Kidney (tissue), 14 donors: ENCODE data around the gene ARHGEF11. TPM values are rescaled to one million over a fixed set of nuclear protein-coding genes. Genes with fewer than 3 reads are reported as not detected.
A peak's percentile ranks its signal among the peaks of the same experiment; 100 is the strongest.

Experiments used
- DNase-seq, 5 donors: peaks; one replicate each; pipeline ENCODE4 v3.0.0-alpha.2; 2013 to 2020
- FAIRE-seq: peaks from 2 replicates; lab custom pipeline; 2012; peaks lifted over from hg19 to GRCh38; lab: Jason Lieb, UNC
- H3K27ac ChIP-seq, 2 donors: one replicate each; pipeline ENCODE4 v1.7.0; 2013; ENCODE audit warnings: low read depth in 2 of 2, low read length in 2 of 2, inconsistent platforms in 1 of 2
- H3K27me3 ChIP-seq: one replicate; pipeline ENCODE4 v1.7.1; 2013; ENCODE audit warnings: low read length, inconsistent platforms; ENCODE audit not compliant: control insufficient read depth, insufficient read depth
- H3K36me3 ChIP-seq, 3 donors: one replicate each; pipeline versions ENCODE4 v1.7.0 to v1.7.1; 2013; ENCODE audit warnings: low read length in 3 of 3, control low read depth in 1 of 3, inconsistent platforms in 1 of 3; ENCODE audit not compliant: insufficient read depth in 3 of 3, control insufficient read depth in 2 of 3
- H3K4me1 ChIP-seq, 3 donors: one replicate each; pipeline versions ENCODE4 v1.7.0 to v1.7.1; 2013; ENCODE audit warnings: low read length in 3 of 3, inconsistent platforms in 1 of 3, low read depth in 1 of 3; ENCODE audit not compliant: control insufficient read depth in 2 of 3, insufficient read depth in 2 of 3
- H3K4me3 ChIP-seq, 3 donors: one replicate each; pipeline versions ENCODE4 v1.7.0 to v1.8.1; 2013; ENCODE audit warnings: low read length in 3 of 3, control low read depth in 1 of 3, inconsistent platforms in 1 of 3
- H3K9ac ChIP-seq, 3 donors: one replicate each; pipeline versions ENCODE4 v1.7.0 to v1.7.1; 2013; ENCODE audit warnings: low read length in 3 of 3, control low read depth in 1 of 3, inconsistent platforms in 1 of 3
- H3K9me3 ChIP-seq, 3 donors: one replicate each; pipeline versions ENCODE4 v1.7.0 to v1.7.1; 2013; ENCODE audit warnings: low read length in 3 of 3, control low read depth in 1 of 3, inconsistent platforms in 1 of 3; ENCODE audit not compliant: control insufficient read depth in 2 of 3, insufficient read depth in 1 of 3
- CTCF ChIP-seq: IDR thresholded peaks from 3 replicates; pipeline ENCODE4 v1.5.1; 2012; ENCODE audit warnings: mild to moderate bottlenecking, moderate library complexity, borderline replicate concordance; ENCODE audit not compliant: insufficient read depth; ENCODE audit errors: extremely low read depth
- intact Hi-C: fragments of 100-400 bp; cut with DNase I; formaldehyde crosslinking; loops from one replicate; pipeline ENCODE4 v1.11.1; 2022
- polyA plus RNA-seq: library from polyadenylated mRNA; stranded (reverse); fragments of 350-450 nt; fragmentation: Illumina TruSeq; extraction: RNeasy Lipid Tissue Mini Kit (QIAGEN cat#74804); gene quantifications from one replicate; pipeline ENCODE4 v1.2.3, GENCODE V29; 2014; ENCODE audit warnings: low read depth, low replicate concordance; ENCODE audit not compliant: insufficient read depth
- total RNA-seq: library from RNA; stranded (reverse); fragmentation: NEBNext Ultra II Directional; extraction: Animal tissue kit (Norgen Biotek cat#: 25700); gene quantifications from one replicate; pipeline ENCODE4 v1.2.1, GENCODE V29; 2021
- donor health status: control.
- donor health status: control.
- donor health status: control.
- donor health status: control.
- donor health status: control.
- donor health status: DM: yes; HTN: yes; CAD: no.
- donor health status: Normal renal cell carcinoma (clear cell type).

Gene ARHGEF11
- total and polyA plus RNA-seq, 2 donors from 2014 or later: 8.8 to 36.4 TPM

DNA sequence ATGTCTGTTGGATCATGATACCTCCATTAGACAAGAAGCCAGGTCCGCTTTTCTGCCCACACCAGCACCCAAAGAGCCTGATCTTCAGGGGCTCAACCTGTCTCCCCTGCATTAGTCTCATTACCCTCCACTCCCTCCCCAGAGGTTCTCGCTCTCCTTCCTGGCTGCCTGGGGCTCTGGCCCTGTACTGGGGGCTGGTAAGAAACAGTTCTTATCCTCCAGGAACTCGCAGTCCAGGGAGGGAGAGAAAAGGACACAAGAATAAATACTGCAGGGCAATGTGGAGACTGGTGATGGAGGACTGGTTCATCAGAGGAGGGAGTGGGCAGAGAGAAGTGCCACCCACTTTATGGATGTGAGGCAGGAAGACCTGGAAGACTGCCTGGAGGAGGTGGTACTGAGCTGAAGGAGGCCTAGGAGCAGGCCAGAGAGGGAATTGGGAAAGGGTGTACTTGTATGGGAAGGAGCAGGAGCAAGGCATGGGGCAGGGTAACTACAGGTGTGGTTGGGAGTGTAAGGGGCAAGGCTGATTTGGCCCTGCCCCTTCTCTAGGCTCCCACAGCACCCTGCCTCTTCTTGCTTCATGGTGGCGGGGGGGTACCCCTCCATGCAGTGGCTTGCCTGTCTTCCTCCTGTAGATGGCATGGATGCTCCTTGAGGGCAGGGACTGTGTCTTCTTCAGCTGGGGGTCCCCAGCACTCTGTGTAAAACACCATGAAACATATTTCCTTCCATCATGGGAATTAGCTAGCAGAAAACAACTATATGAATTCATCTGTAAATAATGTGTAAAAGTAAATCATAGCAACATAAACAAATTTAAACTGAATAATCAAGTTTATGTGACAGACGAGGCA lies 120.2 kb downstream of the ARHGEF11 start:
- H3K27ac ChIP-seq: no peak overlapping the region
- intact Hi-C loops: no loop called here
- H3K27me3 ChIP-seq: peaks cover 45% of the 10 kb centered on the region
- no peak for TF ChIP-seq CTCF
- H3K36me3 ChIP-seq: no peaks in the 10 kb centered on the region
- DNase-seq (peak in 1 of 5 donors; percentile 43), FAIRE-seq (no peak)
- peaks cover 0 to 4% (median 0%) of the 10 kb centered on the region in 3 donors for H3K4me1 ChIP-seq
- no peak overlapping the region for H3K4me3 ChIP-seq
- no peak overlapping the region for H3K9ac ChIP-seq
- H3K9me3 ChIP-seq: no peaks in the 10 kb centered on the region

- peaks cover 48% of the 10 kb centered on the region for H3K27me3 ChIP-seq
- peaks cover 0 to 5% (median 0%) of the 10 kb centered on the region in 3 donors for H3K4me1 ChIP-seq
- no peak overlapping the region for H3K27ac ChIP-seq
- no peaks in the 10 kb centered on the region for H3K9me3 ChIP-seq
- intact Hi-C loops: no loop called here
- no peak overlapping the region for H3K4me3 ChIP-seq
- no peak for FAIRE-seq
- TF ChIP-seq CTCF: no peak
- DNase-seq: peak in 2 of 5 donors; percentile 58 to 63
- no peak overlapping the region for H3K9ac ChIP-seq
- no peaks in the 10 kb centered on the region for H3K36me3 ChIP-seq
These were observed 120.9 kb downstream of the ARHGEF11 start for GRCh38 chr1:156924478-156925153.

DNA sequence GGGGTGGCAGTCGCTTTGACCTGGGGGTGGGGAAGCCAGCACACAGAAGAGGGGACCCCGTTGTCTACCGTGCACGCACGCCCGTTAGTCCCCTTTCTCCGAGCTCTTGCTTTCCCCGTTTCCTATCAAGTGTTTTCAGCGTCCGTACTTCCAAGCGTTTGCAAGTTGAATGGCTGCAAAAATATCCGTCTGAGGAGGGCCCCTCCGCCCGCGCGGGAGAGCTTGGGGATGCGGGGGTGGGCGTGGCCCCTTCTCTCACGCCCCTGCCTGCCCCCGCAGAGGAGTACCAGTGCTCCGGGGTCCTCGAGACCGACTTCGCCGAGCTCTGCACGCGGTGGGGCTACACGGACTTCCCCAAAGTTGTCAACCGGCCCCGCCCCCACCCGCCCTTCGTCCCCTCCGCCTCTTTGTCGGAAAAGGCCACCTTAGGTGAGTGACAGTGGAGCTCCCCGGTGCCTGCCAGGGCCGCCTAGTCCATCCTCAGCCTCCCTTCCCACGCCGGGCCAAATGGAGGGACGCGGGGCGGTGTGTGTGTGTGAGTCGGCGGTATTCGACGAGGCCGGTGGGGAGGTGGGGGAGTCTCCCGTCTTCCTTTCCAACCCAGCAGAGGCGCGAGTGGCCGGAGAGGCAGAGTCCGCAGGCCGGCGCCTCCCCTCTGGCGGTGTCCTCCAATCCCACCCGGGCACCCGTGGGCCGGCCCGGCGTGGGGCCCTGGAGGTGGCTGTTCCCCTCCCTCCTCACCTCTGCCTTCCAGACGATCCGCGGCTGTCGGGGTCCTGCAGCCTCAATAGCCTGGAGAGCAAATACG lies 121.7 kb downstream of the ARHGEF11 start:
- Histone ChIP-seq H3K36me3 (no peaks in the 10 kb centered on the region), H3K9ac (no peak overlapping the region), H3K27me3 (peaks cover 45% of the 10 kb centered on the region), H3K4me3 (no peak overlapping the region), H3K4me1 (peaks cover 0 to 5% (median 0%) of the 10 kb centered on the region in 3 donors), H3K9me3 (no peaks in the 10 kb centered on the region), H3K27ac (no peak overlapping the region)
- FAIRE-seq (no peak), DNase-seq (peak in 4 of 5 donors; percentile 35 to 80 (median 63))
- intact Hi-C loops: no loop called here
- no peak for TF ChIP-seq CTCF
